HepG2 (cell line): ENCODE measurements around the gene CYRIA. TPM values are rescaled to one million over a fixed set of nuclear protein-coding genes. Genes with fewer than 3 reads are reported as not detected.

Experiments used
- ATAC-seq: fragments of 200-7000 bp; cut with Tn5 transposase; 3 replicates; pipeline ENCODE4 v1.9.1; 2020; ENCODE audit warnings: mild to moderate bottlenecking, moderate library complexity
- BruUV-seq: library from RNA; stranded (reverse); fragments of 400-500 nt; replicated peaks from 2 replicates; lab custom pipeline; 2021; lab: Mats Ljungman, UMichigan
- CTCF ChIA-PET: fragments of 300-600 bp; formaldehyde crosslinking; extraction: SDS; loops from one replicate; lab custom pipeline; 2021; ENCODE audit warnings: low total read pairs, inconsistent platforms, low intra/inter-chr PET ratio; lab: Yijun Ruan, JAX
- POLR2A ChIA-PET: fragments of 350-600 bp; sonication (Branson Sonifier 250); formaldehyde crosslinking; loops from one replicate; lab custom pipeline; 2020; ENCODE audit warnings: antibody characterized with exemption, inconsistent platforms; lab: Yijun Ruan, JAX
- DNase-seq: peaks from one replicate; pipeline ENCODE4 v3.0.0-alpha.2; 2015; ENCODE audit warnings: low spot score
- FAIRE-seq: peaks from 3 replicates; lab custom pipeline; 2011; peaks lifted over from hg19 to GRCh38; lab: Jason Lieb, UNC
- H2AFZ ChIP-seq: one replicate; pipeline ENCODE4 v1.6.1; 2011; ENCODE audit warnings: low read length, inconsistent platforms
- H3K27ac ChIP-seq: fragments of 300-600 bp; 3 replicates; pipeline ENCODE4 v1.8.0; 2011; ENCODE audit warnings: mixed run types, mild to moderate bottlenecking, mixed read lengths, low read length, inconsistent platforms; ENCODE audit not compliant: insufficient read depth; ENCODE audit errors: extremely low read length
- H3K27me3 ChIP-seq, 2 experiments: fragments of 200-600 bp in 1 of 2; 2 replicates in 1 of 2; 3 replicates in 1 of 2; pipeline versions ENCODE4 v1.6.0 to v1.8.0; 2011; ENCODE audit warnings: low read length in 2 of 2, mild to moderate bottlenecking in 2 of 2, moderate library complexity in 2 of 2, inconsistent platforms in 1 of 2; ENCODE audit not compliant: insufficient read depth in 2 of 2, control insufficient read depth in 1 of 2
- H3K36me3 ChIP-seq, 2 experiments: fragments of 200-600 bp in 1 of 2; replicated peaks in 1 of 2; 2 replicates in 1 of 2; 3 replicates in 1 of 2; pipeline versions ENCODE4 v1.5.1 to v1.8.0; 2011; ENCODE audit warnings: low read length in 2 of 2, inconsistent platforms in 1 of 2; ENCODE audit not compliant: insufficient read depth in 2 of 2, control insufficient read depth in 1 of 2
- H3K4me1 ChIP-seq: 2 replicates; pipeline ENCODE4 v1.5.1; 2012; ENCODE audit warnings: low read length, inconsistent platforms; ENCODE audit not compliant: insufficient read depth
- H3K4me2 ChIP-seq: 2 replicates; pipeline ENCODE4 v1.6.0; 2011; ENCODE audit warnings: low read depth, low read length, inconsistent platforms
- H3K4me3 ChIP-seq, 3 experiments: fragments of 200-600 bp in 1 of 3; sonication (generic), shearing (Covaris generic) in 1 of 3; replicated peaks in 1 of 3; 2 replicates each; pipeline ENCODE4 v1.5.1; 2011 to 2016; ENCODE audit warnings: low read length in 3 of 3, inconsistent platforms in 2 of 3, low read depth in 2 of 3, mild to moderate bottlenecking in 2 of 3, control low read depth in 1 of 3, mixed read lengths in 1 of 3; ENCODE audit not compliant: insufficient read depth in 1 of 3
- H3K79me2 ChIP-seq: one replicate; pipeline ENCODE4 v1.6.1; 2011; ENCODE audit warnings: low read length, inconsistent platforms; ENCODE audit not compliant: insufficient read depth
- H3K9ac ChIP-seq: 2 replicates; pipeline ENCODE4 v1.6.0; 2011; ENCODE audit warnings: mild to moderate bottlenecking, low read depth, low read length, inconsistent platforms; ENCODE audit not compliant: insufficient read depth
- H3K9me3 ChIP-seq: 2 replicates; pipeline ENCODE4 v1.5.1; 2012; ENCODE audit warnings: mild to moderate bottlenecking, low read length
- H4K20me1 ChIP-seq: 2 replicates; pipeline ENCODE4 v1.6.0; 2011; ENCODE audit warnings: inconsistent platforms, mild to moderate bottlenecking, low read length, moderate library complexity; ENCODE audit not compliant: insufficient read depth
- DRAP1 ChIP-seq: IDR thresholded peaks from 2 replicates; pipeline ENCODE4 v1.6.1; 2016; ENCODE audit warnings: missing genetic modification reagents, missing compliant biosample characterization
- MYNN ChIP-seq: sonication (generic); formaldehyde crosslinking; IDR thresholded peaks from 2 replicates; pipeline ENCODE4 v1.4.0; 2020; ENCODE audit warnings: mild to moderate bottlenecking, low read depth, missing genetic modification reagents
- THAP8 ChIP-seq: sonication (generic); formaldehyde crosslinking; IDR thresholded peaks from 2 replicates; pipeline ENCODE4 v1.5.1; 2020; ENCODE audit warnings: missing genetic modification reagents, mild to moderate bottlenecking, borderline replicate concordance
- ZNF704 ChIP-seq: sonication (generic); formaldehyde crosslinking; IDR thresholded peaks from 2 replicates; pipeline ENCODE4 v1.8.1; 2023; ENCODE audit warnings: mild to moderate bottlenecking, inconsistent platforms, moderate library complexity, missing genetic modification reagents, borderline replicate concordance
- WGBS: methylation state at CpG from one replicate; pipeline ENCODE4 v1.1.6; 2017; ENCODE audit warnings: low lambda C conversion rate; 5-methylcytosine and 5-hydroxymethylcytosine counted together
- in situ Hi-C: cut with HindIII; loops from 2 replicates; pipeline ENCODE4 v1.10.0; 2017; ENCODE audit warnings: low pct_unique_long_range_greater_than_20kb; ENCODE audit not compliant: extremely low pct_ligation_motif_present
- intact Hi-C: fragments of 100-400 bp; cut with micrococcal nuclease; formaldehyde crosslinking; loops from one replicate; pipeline ENCODE4 v1.10.0; 2022; ENCODE audit not compliant: unreplicated experiment
- polyA plus RNA-seq, 8 experiments: library from polyadenylated mRNA; depleted of rRNA in 3 of 8; stranded (reverse) in 7 of 8; unstranded in 1 of 8; fragments of >200 nt; fragmentation: Illumina TruSeq in 4 of 8; extraction: Trizol in 4 of 8; gene quantifications; 2 replicates each; pipeline versions ENCODE4 v1.2.1 to v1.2.3, GENCODE V29; 2011 to 2016; ENCODE audit warnings: low read depth in 4 of 8, missing spikeins in 1 of 8, mixed read lengths in 1 of 8; ENCODE audit not compliant: insufficient read depth in 1 of 8
- total RNA-seq, 5 experiments: library from RNA; depleted of rRNA; stranded (reverse); fragments of >200 nt; fragmentation: Illumina TruSeq; extraction: Trizol; gene quantifications; 2 replicates each; pipeline ENCODE4 v1.2.3, GENCODE V29; 2016; ENCODE audit warnings: low read depth in 1 of 5

CYRIA gene
- total and polyA plus RNA-seq, 2 of the 13 experiments (the other 11 are each of a cell fraction or from before 2014, with no cell fraction given) = 0.09 TPM; not detected in 1

GRCh38 chr2:16661936-16662839 is 3.4 kb downstream of the CYRIA start:
- Histone ChIP-seq H3K4me2 (no peak overlapping the region), H3K27ac (no peak overlapping the region), H2AFZ (no peak overlapping the region)
- TF ChIP-seq DRAP1 (CRISPR knock-in tag) (no peak), MYNN (CRISPR knock-in tag) (no peak), THAP8 (CRISPR knock-in tag) (no peak), ZNF704 (CRISPR knock-in tag) (no peak)
- TF ChIP-seq, all 625 proteins: peak for 0
- DNase-seq (no peak), ATAC-seq (no peak), FAIRE-seq (no peak)
- no peak overlapping the region for H3K9ac ChIP-seq
- H3K79me2 ChIP-seq = no peaks in the 10 kb centered on the region
- H3K36me3 ChIP-seq = no peaks in the 10 kb centered on the region
- H3K9me3 ChIP-seq = no peaks in the 10 kb centered on the region
- H4K20me1 ChIP-seq = peaks cover 4% of the 10 kb centered on the region; the same call in 1 of the 2 replicates
- BruUV-seq = no TSS peak
- ChIA-PET POLR2A (no interaction called here), CTCF (no interaction called here)
- peaks cover 5% of the 10 kb centered on the region; the same call in 1 of the 2 replicates for H3K4me1 ChIP-seq
- 10% methylated on average over 5 of the region's 5 CpGs for WGBS
- intact Hi-C loops (no loop called here), in situ Hi-C loops (no loop called here)
- H3K27me3 ChIP-seq = peaks cover 6 to 48% of the 10 kb centered on the region in 2 experiments; a peak in 3 of 5 replicates
- H3K4me3 ChIP-seq = no peak overlapping the region
